Activated naive CD8-positive, alpha-beta T cell treated with anti-CD3 and anti-CD28 coated beads, Interleukin-2, amount 50 U/mL, for 16 hours (primary cell): ENCODE data around the gene BRI3BP.
A peak's percentile ranks its signal among the peaks of the same experiment; 100 is the strongest.
"Not testable (repeated sequence)": the region's sequence is repeated elsewhere in the genome, so short reads cannot be mapped to it uniquely, and the experiment has no call there.

Experiments used
- DNase-seq: peaks from one replicate; pipeline ENCODE4 v3.0.0-alpha.2; 2020; ENCODE audit warnings: low read depth, low spot score

The BRI3BP gene

GRCh38 chr12:124972211-124972610 lies 21.2 kb upstream of the BRI3BP start:
- DNase-seq: no peak

- DNase-seq: no peak
Observed at GRCh38 chr12:124975276-124975675, 18.2 kb upstream of the BRI3BP start.

DNA sequence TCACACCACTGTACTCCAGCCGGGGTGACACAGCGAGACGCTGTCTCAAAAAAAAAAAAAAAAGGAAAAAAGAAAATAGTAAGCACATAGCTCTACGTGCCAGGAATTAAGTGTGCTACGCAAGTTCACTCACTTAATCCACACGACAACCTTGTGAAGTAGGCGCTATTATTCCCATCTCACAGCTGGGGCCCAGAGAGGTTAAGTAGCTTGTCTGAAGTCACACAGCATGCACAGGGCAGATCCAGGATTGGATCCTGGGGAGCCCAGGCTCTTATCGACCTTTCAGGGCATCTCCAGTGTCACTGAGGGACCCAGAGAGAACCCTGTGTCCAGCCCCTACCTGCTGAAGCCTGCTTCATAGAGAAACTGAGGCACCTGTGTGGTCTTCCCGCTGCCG lies 16.4 kb upstream of the BRI3BP start:
- no peak for DNase-seq

GRCh38 chr12:124979568-124979967 lies 13.9 kb upstream of the BRI3BP start:
- DNase-seq: no peak

GRCh38 chr12:124980098-124980892 lies 13.2 kb upstream of the BRI3BP start:
- no peak for DNase-seq

DNA sequence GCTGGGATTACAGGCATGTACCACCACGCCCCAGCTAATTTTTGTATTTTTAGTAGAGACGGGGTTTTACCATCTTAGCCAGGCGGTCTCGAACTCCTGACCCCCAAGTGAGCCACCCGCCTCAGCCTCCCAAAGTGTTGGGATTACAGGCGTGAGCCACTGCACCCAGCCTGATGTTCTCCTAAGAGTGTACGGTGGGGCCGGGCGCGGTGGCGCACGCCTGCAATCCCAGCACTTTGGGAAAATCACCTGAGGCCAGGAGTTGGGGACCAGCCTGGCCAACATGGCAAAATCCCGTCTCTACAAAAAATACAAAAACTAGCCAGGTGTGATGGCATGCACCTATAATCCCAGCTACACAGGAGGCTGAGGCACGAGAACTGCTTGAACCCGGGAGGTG lies 6.6 kb upstream of the BRI3BP start:
- not testable (repeated sequence) for DNase-seq

GRCh38 chr12:124992874-124993625 lies 395 bp upstream of the BRI3BP start:
- DNase-seq: peak; percentile 64

GRCh38 chr12:124994437-124994975 lies 1.1 kb downstream of the BRI3BP start:
- no peak for DNase-seq

DNA sequence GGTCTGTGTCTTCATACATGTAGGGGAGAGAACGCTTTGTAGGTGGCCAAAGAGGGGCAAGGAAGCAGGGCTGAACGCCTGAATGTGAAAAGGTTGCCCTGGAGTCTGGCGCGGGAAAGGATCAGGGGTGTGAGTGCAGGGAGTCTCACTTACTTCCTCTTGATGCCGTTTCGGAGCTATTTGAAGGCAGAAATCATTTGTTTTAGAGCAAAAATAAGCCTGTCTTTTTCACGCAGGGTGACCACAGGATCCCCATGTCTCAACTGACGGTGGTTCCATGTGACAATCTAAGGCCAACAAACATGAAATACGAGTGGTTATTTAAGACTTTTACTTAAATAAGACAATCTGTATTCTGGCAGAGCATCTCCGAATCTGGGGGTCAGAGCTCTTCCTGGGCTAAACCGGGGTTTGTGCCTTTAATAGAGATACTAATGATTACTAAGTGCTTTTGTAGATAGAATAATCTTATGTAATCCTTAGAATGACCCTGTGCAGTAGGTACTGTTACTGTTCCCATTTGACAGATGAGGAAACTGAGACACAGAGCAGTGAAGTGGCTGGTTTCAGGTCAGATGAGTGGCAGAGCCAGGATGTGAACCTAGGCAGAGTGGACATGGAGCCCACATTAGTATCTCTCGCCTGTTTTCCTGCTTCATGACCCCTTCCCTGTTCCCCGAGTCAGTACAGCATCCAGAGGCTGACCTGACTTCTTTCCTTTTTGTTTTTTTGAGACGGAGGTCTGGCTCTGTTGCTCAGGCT lies 1.9 kb downstream of the BRI3BP start:
- no peak for DNase-seq

- DNase-seq: no peak
Observed at GRCh38 chr12:124998705-124999104, 5.3 kb downstream of the BRI3BP start.

GRCh38 chr12:125001636-125002035 lies 8.2 kb downstream of the BRI3BP start:
- no peak for DNase-seq

- DNase-seq: no peak
Observed at GRCh38 chr12:125003021-125003420, 9.6 kb downstream of the BRI3BP start.

GRCh38 chr12:125004621-125005020 lies 11.2 kb downstream of the BRI3BP start:
- DNase-seq: no peak

- no peak for DNase-seq
Observed at GRCh38 chr12:125005652-125006051, 12.2 kb downstream of the BRI3BP start.

- no peak for DNase-seq
Observed at GRCh38 chr12:125006365-125006764, 12.9 kb downstream of the BRI3BP start.

DNA sequence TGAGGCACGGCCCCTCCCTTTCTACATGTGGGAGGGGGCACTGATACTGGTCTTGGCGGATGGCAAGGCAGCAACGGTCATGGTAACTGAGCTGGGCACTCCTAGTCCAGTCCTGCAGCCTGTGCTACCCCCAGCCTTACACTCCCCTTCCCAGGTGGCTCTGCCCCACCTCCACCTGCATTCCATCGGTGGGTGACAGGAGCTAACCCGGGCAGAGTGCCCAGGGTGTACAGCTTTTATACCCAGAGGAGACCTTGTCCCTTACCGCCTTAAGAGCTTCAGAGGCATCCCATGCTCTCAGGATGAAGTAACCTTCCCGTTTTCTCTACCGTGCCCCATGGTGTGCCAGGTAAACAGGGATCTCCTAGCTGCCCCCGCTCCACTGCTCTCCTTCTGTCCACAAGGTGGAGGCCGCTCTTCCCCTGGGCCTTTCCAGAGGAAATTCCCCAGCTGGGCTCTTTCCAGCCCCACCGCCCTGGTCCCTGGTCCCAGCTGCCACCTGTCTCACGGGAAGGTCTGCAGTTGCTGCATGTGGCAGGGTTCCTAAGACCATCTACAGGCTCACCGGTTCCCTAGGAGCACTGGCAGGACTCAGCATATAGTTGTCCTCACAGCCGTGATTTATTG lies 20.5 kb downstream of the BRI3BP start:
- DNase-seq: no peak

DNA sequence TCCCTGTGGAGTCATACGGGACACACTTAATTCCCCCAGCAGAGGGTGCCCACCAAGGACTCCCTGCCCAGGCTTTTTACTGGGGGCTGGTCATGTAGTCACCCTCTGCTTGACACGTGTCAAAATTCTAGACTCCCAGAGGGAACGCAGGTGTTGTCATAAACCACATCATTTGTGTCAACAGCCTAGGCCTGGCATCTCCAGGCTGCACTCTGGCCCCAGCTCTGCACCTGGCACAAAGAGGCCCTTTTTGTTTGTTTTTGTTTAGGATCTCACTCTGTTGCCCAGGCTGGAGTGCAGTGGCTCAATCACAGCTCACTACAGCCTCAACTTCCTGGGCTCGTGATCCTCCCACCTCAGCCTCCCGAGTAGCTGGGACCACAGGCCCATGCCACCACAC lies 21.1 kb downstream of the BRI3BP start:
- DNase-seq: no peak

- no peak for DNase-seq
Observed at GRCh38 chr12:125015680-125016310, 22.4 kb downstream of the BRI3BP start.

- DNase-seq: no peak
Observed at GRCh38 chr12:125017801-125018200, 24.4 kb downstream of the BRI3BP start.

GRCh38 chr12:125018356-125018755 lies 24.9 kb downstream of the BRI3BP start:
- DNase-seq: no peak

GRCh38 chr12:125021096-125021495 lies 27.7 kb downstream of the BRI3BP start:
- DNase-seq: no peak
